Measurements from ENCODE around the gene ZNF280B.
"Not testable (repeated sequence)": the region's sequence is repeated elsewhere in the genome, so short reads cannot be mapped to it uniquely, and the experiment has no call there.

The ZNF280B gene

GRCh38 chr22:22506736-22507135, 1.8 kb downstream of the ZNF280B start:
- no peak for ATAC-seq

- no peak for ATAC-seq
Observed at GRCh38 chr22:22498267-22498666, 10.3 kb downstream of the ZNF280B start.

GRCh38 chr22:22491589-22491988, 17.0 kb downstream of the ZNF280B start:
- not testable (repeated sequence) for ATAC-seq

GRCh38 chr22:22488736-22489135, 19.8 kb downstream of the ZNF280B start:
- ATAC-seq, result no peak

- no peak for ATAC-seq
Observed at GRCh38 chr22:22487869-22488597, 20.5 kb downstream of the ZNF280B start.

GRCh38 chr22:22487059-22487458, 21.5 kb downstream of the ZNF280B start:
- no peak for ATAC-seq

- ATAC-seq, result no peak
Observed at GRCh38 chr22:22486132-22486899, 22.2 kb downstream of the ZNF280B start.

- no peak for ATAC-seq
Observed at GRCh38 chr22:22485524-22485923, 23.0 kb downstream of the ZNF280B start.

- no peak for ATAC-seq
Observed at GRCh38 chr22:22484023-22484422, 24.5 kb downstream of the ZNF280B start.

- ATAC-seq, result no peak
Observed at GRCh38 chr22:22480940-22481339, 27.6 kb downstream of the ZNF280B start.

- no peak for ATAC-seq
Observed at GRCh38 chr22:22479999-22480532, 28.5 kb downstream of the ZNF280B start.

- ATAC-seq, result no peak
Observed at GRCh38 chr22:22479116-22479515, 29.4 kb downstream of the ZNF280B start.

GRCh38 chr22:22478470-22478869, 30.1 kb downstream of the ZNF280B start:
- no peak for ATAC-seq

GRCh38 chr22:22474733-22475132, 33.8 kb downstream of the ZNF280B start:
- no peak for ATAC-seq

GRCh38 chr22:22471104-22471503, 37.4 kb downstream of the ZNF280B start:
- ATAC-seq, result not testable (repeated sequence)

- no peak for ATAC-seq
Observed at GRCh38 chr22:22469527-22469926, 39.0 kb downstream of the ZNF280B start.

- not testable (repeated sequence) for ATAC-seq
Observed at GRCh38 chr22:22468794-22469469, 39.6 kb downstream of the ZNF280B start.

- ATAC-seq, result no peak
Observed at GRCh38 chr22:22467112-22467511, 41.4 kb downstream of the ZNF280B start.

GRCh38 chr22:22465782-22466181, 42.8 kb downstream of the ZNF280B start:
- ATAC-seq, result no peak

- no peak for ATAC-seq
Observed at GRCh38 chr22:22465094-22465602, 43.4 kb downstream of the ZNF280B start.

GRCh38 chr22:22464541-22465054, 43.9 kb downstream of the ZNF280B start:
- no peak for ATAC-seq

- no peak for ATAC-seq
Observed at GRCh38 chr22:22463855-22464540, 44.5 kb downstream of the ZNF280B start.

Data from activated CD4-positive, CD25-positive, alpha-beta regulatory T cell treated with anti-CD3 and anti-CD28 coated beads, Interleukin-2, amount 50 U/mL, for 24 hours (primary cell).